H1 (cell line): Measurements from ENCODE around the gene CALML4. TPM values are rescaled to one million over a fixed set of nuclear protein-coding genes. Genes with fewer than 3 reads are reported as not detected.

ENCODE experiments used
- CTCF ChIA-PET: fragments of 300-600 bp; sonication (Branson Sonifier 250); formaldehyde crosslinking; loops from one replicate; lab custom pipeline; 2021; ENCODE audit not compliant: partially characterized antibody; lab: Charles Lee
- POLR2A ChIA-PET: fragments of 300-600 bp; sonication (Branson Sonifier 250); formaldehyde crosslinking; loops from one replicate; lab custom pipeline; 2021; ENCODE audit warnings: inconsistent platforms; ENCODE audit not compliant: partially characterized antibody; lab: Charles Lee
- DNase-seq, 2 experiments: peaks; one replicate each; pipeline versions ENCODE4 v3.0.0 to v3.0.0-alpha.2; 2010 to 2022; ENCODE audit warnings: low spot score in 2 of 2, low read depth in 1 of 2, mixed read lengths in 1 of 2
- FAIRE-seq: peaks from 2 replicates; lab custom pipeline; 2011; peaks lifted over from hg19 to GRCh38; lab: Jason Lieb, UNC
- H2AFZ ChIP-seq: 2 replicates; pipeline ENCODE4 v1.8.1; 2012; ENCODE audit warnings: low read length, inconsistent platforms
- H2AK5ac ChIP-seq: 2 replicates; pipeline ENCODE4 v1.6.1; 2013; ENCODE audit warnings: low read depth, low read length
- H2BK120ac ChIP-seq: replicated peaks from 2 replicates; pipeline ENCODE3; 2013; ENCODE audit warnings: low read depth, low read length, inconsistent platforms
- H2BK12ac ChIP-seq: 2 replicates; pipeline ENCODE4 v1.6.1; 2013; ENCODE audit warnings: low read depth, low read length
- H2BK15ac ChIP-seq: 2 replicates; pipeline ENCODE4 v1.6.1; 2013; ENCODE audit warnings: low read length
- H2BK20ac ChIP-seq: 2 replicates; pipeline ENCODE4 v1.6.1; 2013; ENCODE audit warnings: low read length
- H2BK5ac ChIP-seq: 2 replicates; pipeline ENCODE4 v1.6.1; 2013; ENCODE audit warnings: low read depth, low read length
- H3K14ac ChIP-seq: 2 replicates; pipeline ENCODE4 v1.6.1; 2013; ENCODE audit warnings: inconsistent platforms; ENCODE audit not compliant: insufficient read length
- H3K18ac ChIP-seq: 2 replicates; pipeline ENCODE4 v1.6.1; 2013; ENCODE audit warnings: low read length; ENCODE audit errors: extremely low read depth
- H3K23ac ChIP-seq: 2 replicates; pipeline ENCODE4 v1.6.1; 2013; ENCODE audit warnings: inconsistent platforms; ENCODE audit not compliant: insufficient read length
- H3K23me2 ChIP-seq: 2 replicates; pipeline ENCODE4 v1.6.1; 2013; ENCODE audit warnings: low read depth, low read length
- H3K27ac ChIP-seq: 2 replicates; pipeline ENCODE4 v1.6.1; 2011; ENCODE audit warnings: low read depth, low read length, inconsistent platforms
- H3K27me3 ChIP-seq, 4 experiments: replicated peaks in 1 of 4; 1 replicate in 1 of 4; 2 replicates in 3 of 4; pipeline versions ENCODE4 v1.6.1 to v1.8.1; 2011 to 2013; ENCODE audit warnings: low read length in 3 of 4, mild to moderate bottlenecking in 3 of 4, inconsistent platforms in 2 of 4, mixed read lengths in 2 of 4, moderate library complexity in 1 of 4; ENCODE audit not compliant: control insufficient read depth in 3 of 4, insufficient read depth in 3 of 4; ENCODE audit errors: extremely low read depth in 1 of 4
- H3K36me3 ChIP-seq, 4 experiments: 2 replicates each; pipeline versions ENCODE4 v1.6.1 to v1.8.1; 2011 to 2013; ENCODE audit warnings: mild to moderate bottlenecking in 4 of 4, low read length in 3 of 4, moderate library complexity in 2 of 4, control low read depth in 1 of 4, inconsistent platforms in 1 of 4; ENCODE audit not compliant: insufficient read depth in 4 of 4, control insufficient read depth in 2 of 4
- H3K4ac ChIP-seq: replicated peaks from 2 replicates; pipeline ENCODE3; 2013; ENCODE audit warnings: low read length, low read depth, mixed read lengths, inconsistent platforms; ENCODE audit not compliant: insufficient read length
- H3K4me1 ChIP-seq, 4 experiments: replicated peaks in 1 of 4; 1 replicate in 1 of 4; 2 replicates in 3 of 4; pipeline versions ENCODE4 v1.6.1 to v1.8.1; 2011 to 2013; ENCODE audit warnings: low read length in 3 of 4, inconsistent platforms in 2 of 4, mixed read lengths in 1 of 4; ENCODE audit not compliant: insufficient read depth in 4 of 4, control insufficient read depth in 3 of 4
- H3K4me2 ChIP-seq, 2 experiments: 2 replicates each; pipeline versions ENCODE4 v1.6.1 to v1.8.1; 2011 to 2013; ENCODE audit warnings: low read depth in 2 of 2, low read length in 2 of 2, control low read depth in 1 of 2, inconsistent platforms in 1 of 2, mild to moderate bottlenecking in 1 of 2; ENCODE audit not compliant: insufficient read depth in 1 of 2
- H3K4me3 ChIP-seq, 4 experiments: fragments of 200-600, 300-600 bp in 1 of 4; sonication (generic), shearing (Covaris generic), sonication (Bioruptor Twin) in 1 of 4; 2 replicates each; pipeline versions ENCODE4 v1.5.1 to v1.8.1; 2011 to 2016; ENCODE audit warnings: low read length in 4 of 4, low read depth in 3 of 4, control low read depth in 2 of 4, inconsistent platforms in 2 of 4, mild to moderate bottlenecking in 2 of 4, mixed read lengths in 1 of 4, moderate library complexity in 1 of 4; ENCODE audit not compliant: insufficient read depth in 2 of 4; ENCODE audit errors: extremely low read depth in 1 of 4
- H3K56ac ChIP-seq: replicated peaks from 2 replicates; pipeline ENCODE3; 2013; ENCODE audit warnings: low read depth, mild to moderate bottlenecking, mixed read lengths, low read length, inconsistent platforms; ENCODE audit not compliant: insufficient read length
- H3K79me1 ChIP-seq: 2 replicates; pipeline ENCODE4 v1.6.1; 2013; ENCODE audit warnings: low read depth, low read length, control low read depth
- H3K79me2 ChIP-seq, 2 experiments: 2 replicates each; pipeline versions ENCODE4 v1.6.1 to v1.8.1; 2012 to 2013; ENCODE audit warnings: low read length in 2 of 2, mild to moderate bottlenecking in 2 of 2, inconsistent platforms in 1 of 2; ENCODE audit not compliant: insufficient read depth in 2 of 2, control insufficient read depth in 1 of 2
- H3K9ac ChIP-seq, 4 experiments: replicated peaks in 1 of 4; 1 replicate in 1 of 4; 2 replicates in 3 of 4; pipeline versions ENCODE4 v1.6.1 to v1.8.1; 2011 to 2013; ENCODE audit warnings: low read depth in 3 of 4, low read length in 3 of 4, control low read depth in 2 of 4, mild to moderate bottlenecking in 2 of 4, moderate library complexity in 2 of 4, inconsistent platforms in 1 of 4; ENCODE audit errors: extremely low read depth in 1 of 4
- H3K9me3 ChIP-seq, 2 experiments: 2 replicates each; pipeline versions ENCODE4 v1.6.1 to v1.8.1; 2012 to 2013; ENCODE audit warnings: mild to moderate bottlenecking in 2 of 2, moderate library complexity in 2 of 2, control low read depth in 1 of 2, inconsistent platforms in 1 of 2, low read depth in 1 of 2, low read length in 1 of 2, mixed read lengths in 1 of 2; ENCODE audit not compliant: insufficient read depth in 2 of 2
- H4K20me1 ChIP-seq, 2 experiments: replicated peaks in 1 of 2; 2 replicates each; pipeline versions ENCODE3 to v1.8.1; 2011 to 2013; ENCODE audit warnings: inconsistent platforms in 2 of 2, low read length in 2 of 2, mild to moderate bottlenecking in 1 of 2; ENCODE audit not compliant: insufficient read depth in 2 of 2, control insufficient read depth in 1 of 2
- H4K5ac ChIP-seq: 2 replicates; pipeline ENCODE4 v1.6.1; 2013; ENCODE audit warnings: low read length, low read depth, mixed read lengths, inconsistent platforms; ENCODE audit not compliant: insufficient read length
- H4K8ac ChIP-seq: 2 replicates; pipeline ENCODE4 v1.8.0; 2013; ENCODE audit warnings: mild to moderate bottlenecking, moderate library complexity, low read length, inconsistent platforms; ENCODE audit not compliant: insufficient read depth; ENCODE audit errors: extremely low read depth
- H4K91ac ChIP-seq: replicated peaks from 2 replicates; pipeline ENCODE3; 2013; ENCODE audit warnings: low read length, mixed read lengths, inconsistent platforms; ENCODE audit not compliant: insufficient read length
- ATF2 ChIP-seq: IDR thresholded peaks from 2 replicates; pipeline ENCODE4 v1.6.1; 2012; ENCODE audit warnings: low read length, inconsistent platforms
- POLR2AphosphoS5 ChIP-seq: IDR thresholded peaks from 2 replicates; pipeline ENCODE4 v1.6.1; 2011; ENCODE audit warnings: low read depth, low read length
- WGBS, 2 experiments: shearing (Covaris generic) in 1 of 2; methylation state at CpG; one replicate each; pipeline versions ENCODE4 v1.1.6 to v1.1.7; 2013 to 2015; ENCODE audit warnings: low lambda C conversion rate in 2 of 2, mixed read lengths in 2 of 2, inconsistent platforms in 1 of 2, low coverage in 1 of 2, missing lambda C conversion rate in 1 of 2; ENCODE audit not compliant: insufficient replicate concordance in 2 of 2, insufficient coverage in 1 of 2, insufficient read length in 1 of 2; ENCODE audit errors: extremely low coverage in 1 of 2, missing lambda C conversion rate in 1 of 2; 5-methylcytosine and 5-hydroxymethylcytosine counted together
- polyA plus RNA-seq, 7 experiments: library from polyadenylated mRNA; depleted of rRNA in 3 of 7; stranded (reverse) in 5 of 7; unstranded in 2 of 7; fragments of >200 nt in 5 of 7; fragments of 200-250 nt in 2 of 7; gene quantifications; 1 replicate in 5 of 7; 2 replicates in 1 of 7; 4 replicates in 1 of 7; pipeline versions ENCODE4 v1.2.1 to v1.2.3, GENCODE V29; 2011 to 2013; ENCODE audit warnings: missing spikeins in 2 of 7, mixed read lengths in 2 of 7
- total RNA-seq: library from RNA; stranded (reverse); fragmentation: NEBNext Ultra II Directional; extraction: Animal tissue kit (Norgen Biotek cat#: 25700); gene quantifications from 2 replicates; pipeline ENCODE4 v1.2.1, GENCODE V29; 2021

CALML4 gene
- total and polyA plus RNA-seq, 2 of the 8 experiments (the other 6 are each of a cell fraction or from before 2014, with no cell fraction given) = 3.8 to 12.5 TPM

- H2BK5ac ChIP-seq = no peak overlapping the region
- H3K36me3 ChIP-seq = peaks cover 0 to 49% (median 19%) of the 10 kb centered on the region in 4 experiments; a peak in 5 of 8 replicates
- H3K79me2 ChIP-seq = no peaks in the 10 kb centered on the region
- no peak overlapping the region for H3K56ac ChIP-seq
- no peak overlapping the region for H3K23ac ChIP-seq
- 92% methylated on average over 9 of the region's 9 CpGs; no CpG with 5 or more reads in 1 of the 2 experiments for WGBS, 2 experiments
- FAIRE-seq = no peak
- no peak overlapping the region for H2BK120ac ChIP-seq
- H2AFZ ChIP-seq = no peak overlapping the region
- POLR2A ChIA-PET = no interaction called here
- H3K18ac ChIP-seq = no peak overlapping the region
- no peaks in the 10 kb centered on the region for H3K23me2 ChIP-seq
- no peaks in the 10 kb centered on the region; a peak in 1 of 7 replicates for H3K4me1 ChIP-seq
- H3K4me3 ChIP-seq = no peak overlapping the region
- DNase-seq = no peak
- H2BK12ac ChIP-seq = no peak overlapping the region
- TF ChIP-seq POLR2AphosphoS5 = peak; percentile 43; the same call in 1 of the 2 replicates
- no peak for TF ChIP-seq ATF2
- TF ChIP-seq, all 59 proteins: peak for 1
- no peak overlapping the region for H3K4ac ChIP-seq
- H3K9me3 ChIP-seq = no peaks in the 10 kb centered on the region
- H4K8ac ChIP-seq = no peak overlapping the region
- H3K9ac ChIP-seq = no peak overlapping the region
- H4K5ac ChIP-seq = no peak overlapping the region
- no peak overlapping the region for H3K27ac ChIP-seq
- no peak overlapping the region for H3K4me2 ChIP-seq
- H3K14ac ChIP-seq = no peak overlapping the region
- no peak overlapping the region for H2BK20ac ChIP-seq
- no peaks in the 10 kb centered on the region for H3K79me1 ChIP-seq
- H3K27me3 ChIP-seq = no peaks in the 10 kb centered on the region
- CTCF ChIA-PET = no interaction called here
- H2AK5ac ChIP-seq = no peak overlapping the region
- H2BK15ac ChIP-seq = no peak overlapping the region
- H4K91ac ChIP-seq = no peak overlapping the region
- no peaks in the 10 kb centered on the region for H4K20me1 ChIP-seq
These were observed 17.6 kb downstream of the CALML4 start for GRCh38 chr15:68187559-68187958.
